WERI-Rb-1 (cell line): Measurements from ENCODE around the gene ATAD3B.
A peak's percentile ranks its signal among the peaks of the same experiment; 100 is the strongest.

Experiments
- DNase-seq: peaks from one replicate; pipeline ENCODE4 v3.0.0-alpha.2; 2020
- H3K27ac ChIP-seq: fragments of 250-450 bp; sonication (Bioruptor Pico); 2 replicates; pipeline ENCODE4 v1.5.1; 2020; ENCODE audit warnings: mild to moderate bottlenecking, moderate library complexity
- H3K27me3 ChIP-seq: fragments of 250-450 bp; sonication (Bioruptor Pico); 2 replicates; pipeline ENCODE4 v1.5.1; 2021; ENCODE audit warnings: mild to moderate bottlenecking, low read depth, moderate library complexity; ENCODE audit not compliant: insufficient read depth, severe bottlenecking
- H3K36me3 ChIP-seq: fragments of 250-450 bp; sonication (Bioruptor Pico); 2 replicates; pipeline ENCODE4 v1.5.1; 2020; ENCODE audit warnings: mild to moderate bottlenecking, moderate library complexity
- H3K4me3 ChIP-seq: 2 replicates; pipeline ENCODE4 v1.5.1; 2011; ENCODE audit warnings: low read depth, mild to moderate bottlenecking, control low read depth, low read length
- H3K9me3 ChIP-seq: fragments of 250-450 bp; sonication (Bioruptor Pico); 2 replicates; pipeline ENCODE4 v1.5.1; 2021; ENCODE audit warnings: mild to moderate bottlenecking, moderate library complexity; ENCODE audit not compliant: severe bottlenecking
- CTCF ChIP-seq: IDR thresholded peaks from 2 replicates; pipeline ENCODE4 v1.5.1; 2011; ENCODE audit warnings: low read depth, mild to moderate bottlenecking, control low read depth, inconsistent platforms, low read length

Gene ATAD3B

GRCh38 chr1:1542766-1543705 is 71.5 kb downstream of the ATAD3B start:
- TF ChIP-seq CTCF, result no peak
- Histone ChIP-seq H3K9me3 (no peaks in the 10 kb centered on the region), H3K4me3 (no peak overlapping the region), H3K27ac (no peak overlapping the region), H3K36me3 (peaks cover 34% of the 10 kb centered on the region), H3K27me3 (no peaks in the 10 kb centered on the region)
- DNase-seq, result peak; percentile 30

DNA sequence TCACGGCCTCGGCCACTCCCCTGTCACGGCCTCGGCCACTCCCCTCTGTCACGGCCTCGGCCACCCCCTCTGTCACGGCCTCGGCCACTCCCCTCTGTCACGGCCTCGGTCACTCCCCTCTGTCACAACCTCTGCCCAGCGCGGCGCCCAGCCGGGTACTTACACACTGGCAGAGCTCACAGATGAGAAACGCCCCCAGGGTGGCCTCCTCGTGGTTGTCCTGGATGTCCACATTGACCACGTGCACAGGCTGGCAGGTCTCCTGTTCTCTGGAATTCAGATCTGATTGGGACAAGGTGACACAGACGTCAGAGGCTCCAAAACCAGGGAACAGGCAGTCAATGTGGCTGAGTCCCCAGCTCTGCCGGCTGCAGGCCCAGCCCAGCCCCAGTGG is 72.1 kb downstream of the ATAD3B start:
- H3K36me3 ChIP-seq, result peaks cover 28% of the 10 kb centered on the region
- DNase-seq, result no peak
- H3K9me3 ChIP-seq, result no peaks in the 10 kb centered on the region
- H3K4me3 ChIP-seq, result no peak overlapping the region
- H3K27me3 ChIP-seq, result no peaks in the 10 kb centered on the region
- H3K27ac ChIP-seq, result no peak overlapping the region
- TF ChIP-seq CTCF, result no peak

- no peak overlapping the region for H3K27ac ChIP-seq
- H3K9me3 ChIP-seq, result no peaks in the 10 kb centered on the region
- TF ChIP-seq CTCF, result no peak
- H3K36me3 ChIP-seq, result peaks cover 27% of the 10 kb centered on the region
- H3K4me3 ChIP-seq, result no peak overlapping the region
- no peaks in the 10 kb centered on the region for H3K27me3 ChIP-seq
- no peak for DNase-seq
Measured at GRCh38 chr1:1544544-1544943, 73.0 kb downstream of the ATAD3B start.
